DOHH2 (cell line): ENCODE results near the gene TMEM61.

Experiments
- H3F3A ChIP-seq: fragments of 200-600 bp; sonication (generic), shearing (Covaris generic); 2 replicates; pipeline ENCODE4 v1.6.0; 2016; ENCODE audit warnings: antibody characterized with exemption, mild to moderate bottlenecking; ENCODE audit not compliant: control insufficient read depth, insufficient read depth
- H3K27ac ChIP-seq: fragments of 200-600 bp; sonication (generic); 2 replicates; pipeline ENCODE4 v1.5.1; 2014; ENCODE audit warnings: low read depth, mild to moderate bottlenecking, low read length, moderate library complexity
- H3K27me3 ChIP-seq: fragments of 200-600 bp; sonication (generic); 2 replicates; pipeline ENCODE4 v1.6.1; 2014; ENCODE audit warnings: mild to moderate bottlenecking, low read length, mixed read lengths; ENCODE audit not compliant: control insufficient read depth
- H3K36me3 ChIP-seq: fragments of 200-600 bp; sonication (generic); 2 replicates; pipeline ENCODE4 v1.6.1; 2014; ENCODE audit warnings: mild to moderate bottlenecking, low read length, moderate library complexity, mixed read lengths; ENCODE audit not compliant: control insufficient read depth
- H3K4me1 ChIP-seq: fragments of 200-600 bp; sonication (generic); 2 replicates; pipeline ENCODE4 v1.6.1; 2014; ENCODE audit warnings: mild to moderate bottlenecking, low read length, mixed read lengths; ENCODE audit not compliant: control insufficient read depth
- H3K4me2 ChIP-seq: fragments of 200-600 bp; sonication (generic); 2 replicates; pipeline ENCODE4 v1.6.0; 2014; ENCODE audit warnings: mild to moderate bottlenecking, low read length, moderate library complexity
- H3K4me3 ChIP-seq: fragments of 200-600 bp; sonication (generic); 2 replicates; pipeline ENCODE4 v1.5.1; 2014; ENCODE audit warnings: mild to moderate bottlenecking, low read length, mixed read lengths
- H3K79me2 ChIP-seq: fragments of 200-600 bp; sonication (generic); 2 replicates; pipeline ENCODE4 v1.6.1; 2014; ENCODE audit warnings: mild to moderate bottlenecking, low read length, mixed read lengths; ENCODE audit not compliant: control insufficient read depth
- H3K9me2 ChIP-seq: fragments of 200-600 bp; sonication (generic); replicated peaks from 2 replicates; pipeline ENCODE4 v1.6.1; 2014; ENCODE audit warnings: mild to moderate bottlenecking, low read length, mixed read lengths; ENCODE audit not compliant: control insufficient read depth
- H3K9me3 ChIP-seq: fragments of 200-600 bp; sonication (generic); 2 replicates; pipeline ENCODE4 v1.6.1; 2014; ENCODE audit warnings: antibody characterized with exemption, low read length, mixed read lengths; ENCODE audit not compliant: control insufficient read depth, insufficient read depth
- H4K20me1 ChIP-seq: fragments of 200-600 bp; sonication (generic); 2 replicates; pipeline ENCODE4 v1.6.0; 2014; ENCODE audit warnings: low read depth, mild to moderate bottlenecking, antibody characterized with exemption, low read length, moderate library complexity; ENCODE audit not compliant: control insufficient read depth, insufficient read depth
- EZH2phosphoT487 ChIP-seq: fragments of 200-600 bp; sonication (generic); IDR thresholded peaks from 2 replicates; pipeline ENCODE4 v1.6.1; 2017; ENCODE audit warnings: borderline replicate concordance, mild to moderate bottlenecking, antibody characterized with exemption, low read length, moderate library complexity, mixed read lengths
- TF ChIP-seq, protein P1 (sequence below): fragments of 200-600 bp; sonication (generic); IDR thresholded peaks from one replicate; pipeline ENCODE4 v1.5.1; 2014; ENCODE audit warnings: antibody characterized with exemption, mild to moderate bottlenecking, low read depth, low read length; ENCODE audit not compliant: poor library complexity, severe bottlenecking

TMEM61 gene

DNA sequence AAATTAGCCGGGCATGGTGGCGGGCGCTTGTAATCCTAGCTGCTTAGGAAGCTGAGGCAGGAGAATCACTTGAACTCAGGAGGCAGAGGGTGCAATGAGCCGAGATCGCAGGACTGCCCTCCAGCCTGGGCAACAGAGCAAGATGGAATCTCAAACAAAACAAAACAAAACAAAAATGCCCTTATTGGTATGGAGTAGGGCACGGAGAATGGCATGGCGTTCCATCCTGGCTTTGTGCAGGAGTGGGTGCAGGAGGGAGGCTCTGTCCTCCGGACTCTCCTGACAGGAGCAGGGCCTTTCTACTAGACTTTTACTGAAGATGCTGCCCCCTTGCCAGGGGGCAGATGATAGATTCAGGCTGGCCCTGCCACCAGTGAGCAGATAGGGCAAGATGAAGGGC lies 1.0 kb downstream of the TMEM61 start:
- H3K4me3 ChIP-seq, result no peak overlapping the region
- H3K27ac ChIP-seq, result no peak overlapping the region
- no peak overlapping the region for H3K4me2 ChIP-seq
- H3K36me3 ChIP-seq, result no peaks in the 10 kb centered on the region
- no peaks in the 10 kb centered on the region for H3K9me3 ChIP-seq
- TF ChIP-seq, protein P1, sequence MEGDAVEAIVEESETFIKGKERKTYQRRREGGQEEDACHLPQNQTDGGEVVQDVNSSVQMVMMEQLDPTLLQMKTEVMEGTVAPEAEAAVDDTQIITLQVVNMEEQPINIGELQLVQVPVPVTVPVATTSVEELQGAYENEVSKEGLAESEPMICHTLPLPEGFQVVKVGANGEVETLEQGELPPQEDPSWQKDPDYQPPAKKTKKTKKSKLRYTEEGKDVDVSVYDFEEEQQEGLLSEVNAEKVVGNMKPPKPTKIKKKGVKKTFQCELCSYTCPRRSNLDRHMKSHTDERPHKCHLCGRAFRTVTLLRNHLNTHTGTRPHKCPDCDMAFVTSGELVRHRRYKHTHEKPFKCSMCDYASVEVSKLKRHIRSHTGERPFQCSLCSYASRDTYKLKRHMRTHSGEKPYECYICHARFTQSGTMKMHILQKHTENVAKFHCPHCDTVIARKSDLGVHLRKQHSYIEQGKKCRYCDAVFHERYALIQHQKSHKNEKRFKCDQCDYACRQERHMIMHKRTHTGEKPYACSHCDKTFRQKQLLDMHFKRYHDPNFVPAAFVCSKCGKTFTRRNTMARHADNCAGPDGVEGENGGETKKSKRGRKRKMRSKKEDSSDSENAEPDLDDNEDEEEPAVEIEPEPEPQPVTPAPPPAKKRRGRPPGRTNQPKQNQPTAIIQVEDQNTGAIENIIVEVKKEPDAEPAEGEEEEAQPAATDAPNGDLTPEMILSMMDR, result no peak
- no peak for TF ChIP-seq EZH2phosphoT487
- no peaks in the 10 kb centered on the region for H3F3A ChIP-seq
- no peaks in the 10 kb centered on the region for H4K20me1 ChIP-seq
- H3K9me2 ChIP-seq, result no peaks in the 10 kb centered on the region
- no peaks in the 10 kb centered on the region for H3K4me1 ChIP-seq
- no peaks in the 10 kb centered on the region for H3K27me3 ChIP-seq
- H3K79me2 ChIP-seq, result no peaks in the 10 kb centered on the region

DNA sequence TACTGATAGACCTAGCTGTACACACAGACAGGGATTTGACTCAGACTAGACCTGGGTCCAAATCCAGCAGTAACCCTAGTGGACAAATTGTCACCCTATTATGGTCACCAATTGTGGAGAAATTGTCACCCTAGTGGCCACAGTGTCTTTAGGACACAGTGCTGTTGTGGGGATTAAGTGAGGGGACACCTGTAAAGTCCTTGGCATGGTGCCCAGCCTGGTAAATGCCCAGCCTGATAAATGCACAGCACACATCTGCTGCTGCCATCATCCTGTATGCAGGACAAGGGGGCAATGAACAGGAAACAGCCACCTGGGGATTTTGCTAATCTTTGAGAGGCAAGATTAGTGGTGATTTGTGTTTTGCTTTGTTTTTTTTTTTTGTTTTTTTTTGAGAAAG lies 2.3 kb downstream of the TMEM61 start:
- no peaks in the 10 kb centered on the region for H3K79me2 ChIP-seq
- no peak overlapping the region for H3K4me3 ChIP-seq
- no peaks in the 10 kb centered on the region for H3K36me3 ChIP-seq
- no peaks in the 10 kb centered on the region for H3K4me1 ChIP-seq
- H3K27ac ChIP-seq, result no peak overlapping the region
- no peak overlapping the region for H3K4me2 ChIP-seq
- no peaks in the 10 kb centered on the region for H3F3A ChIP-seq
- H3K9me3 ChIP-seq, result no peaks in the 10 kb centered on the region
- TF ChIP-seq, protein P1, result no peak
- no peak for TF ChIP-seq EZH2phosphoT487
- no peaks in the 10 kb centered on the region for H3K9me2 ChIP-seq
- no peaks in the 10 kb centered on the region for H3K27me3 ChIP-seq
- no peaks in the 10 kb centered on the region for H4K20me1 ChIP-seq

DNA sequence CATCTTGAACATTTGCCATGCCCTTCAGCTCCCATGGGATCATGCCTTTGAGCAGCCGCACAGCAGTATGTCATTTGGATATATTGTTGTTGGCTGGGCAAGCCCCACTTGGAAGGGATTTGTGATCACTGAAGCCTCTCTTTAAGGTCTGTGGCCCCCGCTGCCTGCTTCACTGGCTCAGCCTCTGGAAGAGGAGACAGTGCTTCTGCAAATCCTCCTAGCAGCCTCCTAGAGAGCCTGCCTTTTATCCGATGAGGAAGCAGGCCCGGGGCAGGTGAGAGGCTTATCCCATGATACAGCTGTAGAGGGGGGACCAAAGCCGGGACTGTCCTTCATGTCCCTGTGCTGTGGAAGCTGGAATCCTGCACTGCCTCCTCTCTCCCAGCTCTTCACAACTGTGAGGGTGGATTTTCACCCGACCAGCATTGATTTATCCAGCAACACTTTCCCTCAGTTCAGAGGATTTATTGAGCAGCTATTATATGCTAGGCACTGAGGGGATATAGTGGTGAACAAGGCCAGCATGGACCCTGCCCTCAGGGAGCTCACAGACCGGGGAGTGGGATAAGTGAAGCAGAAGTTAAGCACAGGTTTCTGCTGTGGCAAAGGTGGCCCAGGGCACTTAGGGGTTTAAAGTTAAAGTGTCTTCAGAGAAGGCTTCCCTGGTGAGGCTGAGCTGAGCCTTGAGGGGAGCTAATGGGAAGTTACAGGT lies 3.9 kb downstream of the TMEM61 start:
- H3K4me3 ChIP-seq, result no peak overlapping the region
- no peaks in the 10 kb centered on the region for H3K4me1 ChIP-seq
- no peaks in the 10 kb centered on the region for H3F3A ChIP-seq
- no peaks in the 10 kb centered on the region for H3K27me3 ChIP-seq
- no peaks in the 10 kb centered on the region for H3K36me3 ChIP-seq
- no peak overlapping the region for H3K27ac ChIP-seq
- H3K79me2 ChIP-seq, result no peaks in the 10 kb centered on the region
- TF ChIP-seq EZH2phosphoT487, result no peak
- TF ChIP-seq, protein P1, result no peak
- H3K9me3 ChIP-seq, result no peaks in the 10 kb centered on the region
- H3K4me2 ChIP-seq, result no peak overlapping the region
- H3K9me2 ChIP-seq, result no peaks in the 10 kb centered on the region
- H4K20me1 ChIP-seq, result no peaks in the 10 kb centered on the region
